HG03060 (cell line): ENCODE measurements around the gene ACSS2.

Experiments used
- ATAC-seq: cut with Tn5 transposase; IDR thresholded peaks from one replicate; pipeline ENCODE4 v1.9.1; 2021; ENCODE audit warnings: low read depth, moderate number of reproducible peaks; ENCODE audit not compliant: unreplicated experiment

The ACSS2 gene

DNA sequence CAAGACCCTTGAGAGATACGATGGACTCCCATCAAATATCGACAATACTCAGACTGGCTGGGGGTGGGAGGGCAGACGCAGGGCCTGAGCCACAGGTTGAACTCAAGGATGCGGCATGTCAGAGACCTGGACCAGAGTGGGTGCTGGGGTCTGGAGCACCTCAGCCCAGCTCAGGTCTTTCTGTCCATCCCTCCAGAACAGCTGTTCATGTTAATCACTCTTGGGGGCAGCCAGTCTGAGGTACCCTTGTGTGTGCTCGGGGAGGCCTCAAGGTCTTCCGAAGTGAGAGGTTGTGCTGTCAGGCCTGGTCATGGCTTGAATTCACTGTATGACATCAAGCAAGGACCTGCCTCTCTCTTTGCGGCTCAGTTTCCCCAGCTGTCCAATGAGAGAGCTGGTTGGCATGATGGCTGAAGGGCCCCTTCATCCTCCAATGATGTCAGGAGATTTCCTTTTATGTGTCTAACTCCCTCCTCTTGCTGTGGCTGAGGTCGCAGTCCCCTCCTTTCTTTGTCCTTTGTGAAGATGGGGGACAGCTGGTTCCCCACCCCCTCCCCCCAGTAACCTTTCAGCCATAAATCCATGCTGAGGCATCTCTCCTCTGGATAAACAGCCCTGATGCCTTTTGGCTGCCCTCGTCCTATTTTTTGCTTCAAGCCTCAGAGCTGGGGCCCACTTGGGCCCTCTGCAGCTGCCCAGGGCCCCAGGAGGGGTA is 94.6 kb downstream of the ACSS2 start:
- ATAC-seq, result no peak

DNA sequence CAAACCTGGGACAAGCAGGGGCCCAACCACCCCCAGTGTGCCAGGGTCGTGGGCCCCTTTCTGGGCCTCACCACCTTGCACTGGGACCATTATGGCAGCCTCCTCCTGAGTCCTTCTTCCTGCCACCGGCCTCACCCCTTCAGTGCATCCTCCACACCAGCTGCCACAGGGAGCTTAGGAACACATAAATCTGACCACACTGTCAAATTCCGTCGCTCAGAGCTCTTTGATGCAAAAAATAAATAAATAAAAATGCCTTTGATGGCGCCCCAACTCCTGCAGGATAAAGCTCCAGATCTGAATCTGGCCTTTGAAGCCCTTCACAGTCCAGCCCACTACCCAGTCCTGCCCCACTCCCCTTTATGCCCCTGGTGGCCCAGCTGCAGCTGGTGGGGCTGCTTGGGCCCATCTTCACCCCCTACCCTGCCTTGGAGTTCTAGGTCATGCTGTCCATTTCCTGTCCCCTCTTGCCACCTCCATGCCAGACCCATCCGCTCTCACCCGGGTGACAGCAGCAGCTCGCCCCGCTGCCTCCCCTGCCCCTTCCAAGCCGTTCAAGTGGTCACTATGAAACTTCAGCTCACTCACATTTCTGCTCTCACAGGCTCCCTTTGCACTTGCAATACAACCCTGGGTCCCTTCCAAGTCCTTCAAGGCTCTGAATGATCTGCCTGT is 95.3 kb downstream of the ACSS2 start:
- no peak for ATAC-seq

DNA sequence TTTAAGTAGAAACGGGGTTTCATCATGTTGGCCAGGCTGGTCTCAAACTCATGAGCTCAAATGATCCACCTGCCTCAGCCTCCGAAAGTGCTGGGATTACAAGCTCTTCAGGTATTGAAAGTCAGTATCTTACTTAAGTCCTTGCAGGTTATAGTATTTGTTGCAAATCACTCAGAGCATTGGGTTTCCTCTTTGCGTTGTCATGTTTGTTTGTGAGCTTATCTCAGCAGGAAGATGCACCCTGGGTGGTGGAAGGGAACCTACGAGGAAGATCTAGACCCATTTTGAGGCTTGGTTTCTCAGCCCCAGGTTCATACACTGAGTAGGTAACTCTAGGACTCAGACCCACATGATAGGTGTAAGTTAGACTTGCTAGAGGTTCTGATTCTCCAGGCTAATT is 97.8 kb downstream of the ACSS2 start:
- no peak for ATAC-seq

DNA sequence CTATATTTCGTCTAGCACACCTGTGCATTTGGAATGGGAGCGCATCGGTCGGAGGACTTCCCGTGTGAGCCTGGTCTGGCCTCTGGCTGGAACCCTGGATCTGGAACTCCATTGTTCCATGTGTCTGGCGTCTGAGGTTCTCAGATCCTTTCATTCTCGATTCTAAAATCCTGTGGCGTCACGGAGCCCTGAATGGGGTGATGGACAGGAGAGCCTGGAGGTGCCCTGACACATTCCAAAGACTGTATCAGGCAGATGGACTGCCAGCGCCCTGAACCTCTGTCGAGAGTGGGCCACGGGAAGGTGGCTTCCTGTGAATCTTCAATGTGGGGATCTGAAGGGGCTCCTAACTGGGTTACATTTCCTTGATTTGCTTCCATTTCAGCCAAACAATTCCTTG is 99.9 kb downstream of the ACSS2 start:
- ATAC-seq, result no peak
